Muscle layer of duodenum (tissue), 2 donors: ENCODE results near the gene DOK7.

Experiments used
- H3K27ac ChIP-seq: one replicate; pipeline ENCODE4 v1.7.0; 2013; ENCODE audit warnings: mild to moderate bottlenecking, low read length
- H3K27me3 ChIP-seq: one replicate; pipeline ENCODE4 v1.7.0; 2013; ENCODE audit warnings: low read depth, mild to moderate bottlenecking, control low read depth, low read length
- H3K36me3 ChIP-seq, 2 donors: one replicate each; pipeline ENCODE4 v1.7.0; 2013; ENCODE audit warnings: low read length in 2 of 2, control low read depth in 1 of 2, mild to moderate bottlenecking in 1 of 2; ENCODE audit not compliant: insufficient read depth in 2 of 2, control insufficient read depth in 1 of 2
- H3K4me1 ChIP-seq, 2 donors: one replicate each; pipeline ENCODE4 v1.7.0; 2013; ENCODE audit warnings: low read length in 2 of 2, mild to moderate bottlenecking in 2 of 2, control low read depth in 1 of 2, moderate library complexity in 1 of 2; ENCODE audit not compliant: insufficient read depth in 2 of 2, control insufficient read depth in 1 of 2
- H3K4me3 ChIP-seq, 2 donors: one replicate each; pipeline ENCODE4 v1.7.0; 2013; ENCODE audit warnings: low read length in 2 of 2, low read depth in 1 of 2, mild to moderate bottlenecking in 1 of 2
- H3K9me3 ChIP-seq, 2 donors: one replicate each; pipeline ENCODE4 v1.7.0; 2013; ENCODE audit warnings: low read length in 2 of 2, control low read depth in 1 of 2, mild to moderate bottlenecking in 1 of 2; ENCODE audit not compliant: control insufficient read depth in 1 of 2
- donor health status: healthy.

The DOK7 gene

GRCh38 chr4:3498901-3499510 lies 35.9 kb downstream of the DOK7 start:
- Histone ChIP-seq H3K9me3 (no peaks in the 10 kb centered on the region), H3K27me3 (no peaks in the 10 kb centered on the region), H3K4me3 (no peak overlapping the region), H3K36me3 (peaks cover 0 to 27% of the 10 kb centered on the region in 2 donors), H3K27ac (no peak overlapping the region), H3K4me1 (no peaks in the 10 kb centered on the region)

- no peak overlapping the region for H3K27ac ChIP-seq
- H3K36me3 ChIP-seq: peaks cover 0 to 31% of the 10 kb centered on the region in 2 donors
- no peaks in the 10 kb centered on the region for H3K9me3 ChIP-seq
- no peaks in the 10 kb centered on the region for H3K4me1 ChIP-seq
- no peaks in the 10 kb centered on the region for H3K27me3 ChIP-seq
- no peak overlapping the region for H3K4me3 ChIP-seq
Measured at GRCh38 chr4:3499710-3500109, 36.6 kb downstream of the DOK7 start.

- H3K27ac ChIP-seq: no peak overlapping the region
- no peaks in the 10 kb centered on the region for H3K9me3 ChIP-seq
- no peaks in the 10 kb centered on the region for H3K27me3 ChIP-seq
- H3K4me1 ChIP-seq: no peaks in the 10 kb centered on the region
- peaks cover 0 to 33% of the 10 kb centered on the region in 2 donors for H3K36me3 ChIP-seq
- H3K4me3 ChIP-seq: no peak overlapping the region
Measured at GRCh38 chr4:3500111-3500510, 37.0 kb downstream of the DOK7 start.

GRCh38 chr4:3500634-3501101 lies 37.6 kb downstream of the DOK7 start:
- H3K27me3 ChIP-seq: no peaks in the 10 kb centered on the region
- H3K4me3 ChIP-seq: no peak overlapping the region
- H3K36me3 ChIP-seq: peaks cover 0 to 39% of the 10 kb centered on the region in 2 donors
- H3K9me3 ChIP-seq: no peaks in the 10 kb centered on the region
- no peaks in the 10 kb centered on the region for H3K4me1 ChIP-seq
- H3K27ac ChIP-seq: no peak overlapping the region

GRCh38 chr4:3501126-3501824 lies 38.2 kb downstream of the DOK7 start:
- peaks cover 0 to 41% of the 10 kb centered on the region in 2 donors for H3K36me3 ChIP-seq
- no peaks in the 10 kb centered on the region for H3K9me3 ChIP-seq
- H3K27ac ChIP-seq: no peak overlapping the region
- H3K4me3 ChIP-seq: no peak overlapping the region
- no peaks in the 10 kb centered on the region for H3K4me1 ChIP-seq
- no peaks in the 10 kb centered on the region for H3K27me3 ChIP-seq

GRCh38 chr4:3501825-3502425 lies 38.8 kb downstream of the DOK7 start:
- Histone ChIP-seq H3K36me3 (peaks cover 0 to 48% of the 10 kb centered on the region in 2 donors), H3K27me3 (no peaks in the 10 kb centered on the region), H3K4me1 (no peaks in the 10 kb centered on the region), H3K9me3 (no peaks in the 10 kb centered on the region), H3K27ac (no peak overlapping the region), H3K4me3 (no peak overlapping the region)

- Histone ChIP-seq H3K9me3 (no peaks in the 10 kb centered on the region), H3K4me1 (no peaks in the 10 kb centered on the region), H3K36me3 (peaks cover 1 to 59% of the 10 kb centered on the region in 2 donors), H3K4me3 (no peak overlapping the region), H3K27ac (no peak overlapping the region), H3K27me3 (no peaks in the 10 kb centered on the region)
Measured at GRCh38 chr4:3502941-3503936, 40.1 kb downstream of the DOK7 start.

GRCh38 chr4:3505231-3505630 lies 42.1 kb downstream of the DOK7 start:
- Histone ChIP-seq H3K9me3 (no peaks in the 10 kb centered on the region), H3K4me3 (no peak overlapping the region), H3K27ac (no peak overlapping the region), H3K4me1 (no peaks in the 10 kb centered on the region), H3K36me3 (peaks cover 16 to 76% of the 10 kb centered on the region in 2 donors), H3K27me3 (no peaks in the 10 kb centered on the region)

GRCh38 chr4:3508542-3508941 lies 45.4 kb downstream of the DOK7 start:
- Histone ChIP-seq H3K9me3 (no peaks in the 10 kb centered on the region), H3K27ac (no peak overlapping the region), H3K36me3 (peaks cover 33 to 87% of the 10 kb centered on the region in 2 donors), H3K4me1 (no peaks in the 10 kb centered on the region), H3K4me3 (no peak overlapping the region), H3K27me3 (no peaks in the 10 kb centered on the region)

- H3K36me3 ChIP-seq: peaks cover 46 to 92% of the 10 kb centered on the region in 2 donors
- H3K4me1 ChIP-seq: no peaks in the 10 kb centered on the region
- H3K27me3 ChIP-seq: no peaks in the 10 kb centered on the region
Measured at GRCh38 chr4:3510481-3510880, 47.4 kb downstream of the DOK7 start.

GRCh38 chr4:3511187-3511586 lies 48.1 kb downstream of the DOK7 start:
- peaks cover 51 to 94% of the 10 kb centered on the region in 2 donors for H3K36me3 ChIP-seq
- H3K9me3 ChIP-seq: no peaks in the 10 kb centered on the region
- no peak overlapping the region for H3K4me3 ChIP-seq
- no peak overlapping the region for H3K27ac ChIP-seq
- H3K27me3 ChIP-seq: no peaks in the 10 kb centered on the region
- H3K4me1 ChIP-seq: no peaks in the 10 kb centered on the region

More at GRCh38 chr4:3510481-3510880, 47.4 kb downstream of the DOK7 start:
- Histone ChIP-seq H3K27ac (no peak overlapping the region), H3K9me3 (no peaks in the 10 kb centered on the region), H3K4me3 (no peak overlapping the region)
